Vagina (tissue), 2 donors: ENCODE measurements around the gene FOXN1. TPM values are rescaled to one million over a fixed set of nuclear protein-coding genes. Genes with fewer than 3 reads are reported as not detected.

Source experiments
- DNase-seq, 2 donors: peaks; one replicate each; pipeline ENCODE4 v3.0.0-alpha.2; 2017; ENCODE audit errors: extremely low spot score in 2 of 2
- H3K27ac ChIP-seq: fragments of 200-600 bp; sonication (generic); one replicate; pipeline ENCODE4 v1.5.1; 2019
- H3K27me3 ChIP-seq: fragments of 200-600 bp; sonication (generic); one replicate; pipeline ENCODE4 v1.5.1; 2019
- H3K36me3 ChIP-seq, 2 donors: fragments of 200-600 bp; sonication (generic); one replicate each; pipeline ENCODE4 v1.5.1; 2017 to 2019
- H3K4me1 ChIP-seq: fragments of 200-600 bp; sonication (generic); one replicate; pipeline ENCODE4 v1.5.1; 2019
- H3K4me3 ChIP-seq, 2 donors: fragments of 200-600 bp; sonication (generic); 1 replicate in 1 of 2; 2 replicates in 1 of 2; pipeline ENCODE4 v1.5.1; 2016 to 2019
- H3K9me3 ChIP-seq: fragments of 200-600 bp; sonication (generic); one replicate; pipeline ENCODE4 v1.5.1; 2019
- CTCF ChIP-seq, 3 experiments: fragments of 450-650 bp in 2 of 3; fragments of 200-600 bp in 1 of 3; sonication (generic) in 1 of 3; IDR thresholded peaks; one replicate each; pipeline ENCODE4 v1.5.1; 2017 to 2019; ENCODE audit warnings: antibody characterized with exemption in 3 of 3, mild to moderate bottlenecking in 2 of 3, moderate library complexity in 2 of 3
- POLR2A ChIP-seq, 2 donors: fragments of 450-650 bp; IDR thresholded peaks; one replicate each; pipeline ENCODE4 v1.6.1; 2017; ENCODE audit warnings: antibody characterized with exemption in 2 of 2, mild to moderate bottlenecking in 2 of 2, moderate library complexity in 2 of 2
- POLR2AphosphoS5 ChIP-seq, 2 donors: sonication (generic); formaldehyde crosslinking; IDR thresholded peaks; one replicate each; pipeline ENCODE4 v1.9.0; 2017; ENCODE audit warnings: antibody characterized with exemption in 2 of 2, mild to moderate bottlenecking in 2 of 2, low read depth in 1 of 2; ENCODE audit not compliant: insufficient read depth in 1 of 2
- intact Hi-C: fragments of 100-400 bp; cut with DNase I; formaldehyde crosslinking; loops from one replicate; pipeline ENCODE4 v1.15.1; 2023
- total RNA-seq: library from RNA; depleted of rRNA; stranded (reverse); fragments of >200 nt; gene quantifications from one replicate; pipeline ENCODE4 v1.2.3, GENCODE V29; 2016

FOXN1 gene
- total RNA-seq, 1 donor from 2014 or later = 3.4 TPM

- no peaks in the 10 kb centered on the region for H3K36me3 ChIP-seq
- no peaks in the 10 kb centered on the region for H3K4me1 ChIP-seq
- intact Hi-C loops = no loop called here
- no peak for TF ChIP-seq CTCF (IDR thresholded peaks at IDR 0.05)
- TF ChIP-seq POLR2AphosphoS5 (IDR thresholded peaks at IDR 0.05; ENCODE audit: insufficient read depth in 1 of 2, low read depth in 1 of 2) = no peak
- no peak for TF ChIP-seq POLR2A (IDR thresholded peaks at IDR 0.05)
- DNase-seq = no peak
- H3K27me3 ChIP-seq = no peaks in the 10 kb centered on the region
- no peak overlapping the region for H3K4me3 ChIP-seq
- H3K27ac ChIP-seq = no peak overlapping the region
- no peaks in the 10 kb centered on the region for H3K9me3 ChIP-seq
These were observed 21.9 kb upstream of the FOXN1 start for GRCh38 chr17:28484296-28484695.

GRCh38 chr17:28485049-28485448 lies 21.1 kb upstream of the FOXN1 start:
- Histone ChIP-seq H3K9me3 (no peaks in the 10 kb centered on the region), H3K4me1 (no peaks in the 10 kb centered on the region), H3K27ac (no peak overlapping the region), H3K27me3 (no peaks in the 10 kb centered on the region), H3K36me3 (no peaks in the 10 kb centered on the region), H3K4me3 (no peak overlapping the region)
- TF ChIP-seq POLR2AphosphoS5 (IDR thresholded peaks at IDR 0.05; ENCODE audit: insufficient read depth in 1 of 2, low read depth in 1 of 2) (no peak), CTCF (IDR thresholded peaks at IDR 0.05) (no peak), POLR2A (IDR thresholded peaks at IDR 0.05) (no peak)
- intact Hi-C loops = no loop called here
- DNase-seq = no peak

GRCh38 chr17:28487881-28488532 lies 18.1 kb upstream of the FOXN1 start:
- H3K9me3 ChIP-seq = no peaks in the 10 kb centered on the region
- no peak overlapping the region for H3K4me3 ChIP-seq
- no peaks in the 10 kb centered on the region for H3K4me1 ChIP-seq
- no peak overlapping the region for H3K27ac ChIP-seq
- no peak for TF ChIP-seq POLR2A (IDR thresholded peaks at IDR 0.05)
- no peak for TF ChIP-seq POLR2AphosphoS5 (IDR thresholded peaks at IDR 0.05; ENCODE audit: insufficient read depth in 1 of 2, low read depth in 1 of 2)
- TF ChIP-seq CTCF (IDR thresholded peaks at IDR 0.05) = no peak
- no peak for DNase-seq
- H3K27me3 ChIP-seq = no peaks in the 10 kb centered on the region
- intact Hi-C loops = no loop called here
- no peaks in the 10 kb centered on the region for H3K36me3 ChIP-seq

GRCh38 chr17:28488533-28489276 lies 17.4 kb upstream of the FOXN1 start:
- TF ChIP-seq CTCF (IDR thresholded peaks at IDR 0.05) (no peak), POLR2AphosphoS5 (IDR thresholded peaks at IDR 0.05; ENCODE audit: insufficient read depth in 1 of 2, low read depth in 1 of 2) (no peak), POLR2A (IDR thresholded peaks at IDR 0.05) (no peak)
- Histone ChIP-seq H3K27ac (no peak overlapping the region), H3K9me3 (no peaks in the 10 kb centered on the region), H3K36me3 (no peaks in the 10 kb centered on the region), H3K27me3 (no peaks in the 10 kb centered on the region), H3K4me1 (no peaks in the 10 kb centered on the region), H3K4me3 (no peak overlapping the region)
- intact Hi-C loops = no loop called here
- DNase-seq = no peak

GRCh38 chr17:28491286-28491685 lies 14.9 kb upstream of the FOXN1 start:
- intact Hi-C loops = loop anchor here (10.0 kb wide), 1 partner anchor 124 kb away; the partner anchor contains the start of gene RSKR

More at GRCh38 chr17:28491286-28491685, 14.9 kb upstream of the FOXN1 start:
- H3K36me3 ChIP-seq = no peaks in the 10 kb centered on the region
- H3K27ac ChIP-seq = no peak overlapping the region
- H3K27me3 ChIP-seq = no peaks in the 10 kb centered on the region
- no peaks in the 10 kb centered on the region for H3K9me3 ChIP-seq
- no peaks in the 10 kb centered on the region for H3K4me1 ChIP-seq
- no peak for TF ChIP-seq POLR2AphosphoS5 (IDR thresholded peaks at IDR 0.05; ENCODE audit: insufficient read depth in 1 of 2, low read depth in 1 of 2)
- TF ChIP-seq CTCF (IDR thresholded peaks at IDR 0.05) = no peak
- no peak for TF ChIP-seq POLR2A (IDR thresholded peaks at IDR 0.05)
- no peak for DNase-seq
- H3K4me3 ChIP-seq = no peak overlapping the region
